Measurements from ENCODE around the gene DDR2. TPM values are rescaled to one million over a fixed set of nuclear protein-coding genes. Genes with fewer than 3 reads are reported as not detected.

Gene DDR2
- total RNA-seq, 4 donors from 2014 or later, result 76.5 to 120 (median 103) TPM

DNA sequence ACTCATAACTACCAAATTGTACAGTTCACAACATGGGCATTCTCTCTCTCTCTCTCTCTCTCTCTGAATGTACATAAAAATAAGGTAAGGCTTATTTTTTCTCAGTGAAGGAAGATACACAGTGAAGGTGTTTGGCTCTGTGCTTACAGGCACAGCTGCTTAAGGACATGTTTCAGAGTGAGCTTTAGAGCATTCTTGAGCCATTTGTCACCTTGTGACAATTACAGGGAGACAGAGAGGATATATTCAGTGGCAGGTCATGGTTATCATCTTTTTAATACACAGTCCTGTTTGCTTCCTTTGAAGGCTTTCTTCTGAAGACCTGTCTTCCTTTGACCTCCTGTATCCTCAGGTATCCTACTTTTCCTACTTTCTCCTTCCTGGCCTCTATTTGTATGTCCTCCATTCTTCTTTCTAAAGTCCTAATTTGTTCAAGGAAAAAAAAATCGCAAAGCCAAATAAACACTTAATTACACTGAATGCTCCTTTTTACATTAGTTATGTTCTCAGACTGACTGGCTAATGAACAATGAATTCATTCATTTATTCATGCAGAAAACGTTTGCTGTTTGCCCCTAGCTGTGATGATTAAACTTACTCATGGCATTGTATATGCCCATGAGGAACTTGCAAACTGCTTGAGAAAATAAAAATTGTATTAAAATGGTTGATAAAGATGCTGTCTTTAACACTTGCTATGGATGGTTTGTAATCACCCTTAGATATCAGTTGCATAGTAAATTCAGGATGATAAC is 191.7 kb downstream of the DDR2 start:
- no peak for TF ChIP-seq POLR2A (IDR thresholded peaks at IDR 0.05)
- TF ChIP-seq EP300 (IDR thresholded peaks at IDR 0.05), result no peak
- TF ChIP-seq, protein P1, sequence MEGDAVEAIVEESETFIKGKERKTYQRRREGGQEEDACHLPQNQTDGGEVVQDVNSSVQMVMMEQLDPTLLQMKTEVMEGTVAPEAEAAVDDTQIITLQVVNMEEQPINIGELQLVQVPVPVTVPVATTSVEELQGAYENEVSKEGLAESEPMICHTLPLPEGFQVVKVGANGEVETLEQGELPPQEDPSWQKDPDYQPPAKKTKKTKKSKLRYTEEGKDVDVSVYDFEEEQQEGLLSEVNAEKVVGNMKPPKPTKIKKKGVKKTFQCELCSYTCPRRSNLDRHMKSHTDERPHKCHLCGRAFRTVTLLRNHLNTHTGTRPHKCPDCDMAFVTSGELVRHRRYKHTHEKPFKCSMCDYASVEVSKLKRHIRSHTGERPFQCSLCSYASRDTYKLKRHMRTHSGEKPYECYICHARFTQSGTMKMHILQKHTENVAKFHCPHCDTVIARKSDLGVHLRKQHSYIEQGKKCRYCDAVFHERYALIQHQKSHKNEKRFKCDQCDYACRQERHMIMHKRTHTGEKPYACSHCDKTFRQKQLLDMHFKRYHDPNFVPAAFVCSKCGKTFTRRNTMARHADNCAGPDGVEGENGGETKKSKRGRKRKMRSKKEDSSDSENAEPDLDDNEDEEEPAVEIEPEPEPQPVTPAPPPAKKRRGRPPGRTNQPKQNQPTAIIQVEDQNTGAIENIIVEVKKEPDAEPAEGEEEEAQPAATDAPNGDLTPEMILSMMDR (IDR thresholded peaks at IDR 0.05), result no peak
- Histone ChIP-seq H3K4me1 (peaks cover 0 to 17% (median 7%) of the 10 kb centered on the region in 4 donors), H3K4me3 (no peak overlapping the region), H3K27me3 (peaks cover 0 to 11% of the 10 kb centered on the region in 2 donors), H3K27ac (no peak overlapping the region), H3K36me3 (no peaks in the 10 kb centered on the region), H3K9me3 (no peaks in the 10 kb centered on the region)
- 32 to 35% methylated on average over 2 of the region's 2 CpGs for WGBS, 2 donors
- DNase-seq (ENCODE audit: low spot score in 2 of 2), result no peak

DNA sequence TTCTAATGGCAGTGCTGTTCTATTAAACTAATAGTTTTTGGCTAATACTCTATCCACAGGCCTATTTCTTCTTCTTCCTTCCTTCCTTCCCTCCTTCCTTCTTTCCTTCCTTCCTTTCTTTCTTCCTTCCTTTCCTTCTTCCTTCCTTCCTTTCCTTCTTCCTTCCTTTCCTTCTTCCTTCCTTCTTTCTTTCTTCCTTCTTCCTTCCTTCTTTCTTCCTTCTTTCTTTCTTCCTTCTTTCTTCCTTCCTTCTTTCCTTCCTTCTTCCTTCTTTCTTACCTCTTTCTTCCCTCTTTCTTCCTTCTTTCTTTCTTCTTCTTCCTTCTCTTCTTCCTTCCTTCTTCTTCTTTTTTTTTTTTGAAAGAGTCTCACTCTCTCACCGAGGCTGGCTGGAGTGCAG is 197.0 kb downstream of the DDR2 start:
- Histone ChIP-seq H3K36me3 (no peaks in the 10 kb centered on the region), H3K4me3 (no peak overlapping the region), H3K9me3 (no peaks in the 10 kb centered on the region), H3K27ac (no peak overlapping the region), H3K4me1 (no peaks in the 10 kb centered on the region), H3K27me3 (no peaks in the 10 kb centered on the region)
- 96 to 100% methylated on average over 1 of the region's 1 CpG for WGBS, 2 donors
- TF ChIP-seq, protein P1 (IDR thresholded peaks at IDR 0.05), result no peak
- TF ChIP-seq POLR2A (IDR thresholded peaks at IDR 0.05) (no peak), EP300 (IDR thresholded peaks at IDR 0.05) (no peak)
- no peak for DNase-seq (ENCODE audit: low spot score in 2 of 2)

DNA sequence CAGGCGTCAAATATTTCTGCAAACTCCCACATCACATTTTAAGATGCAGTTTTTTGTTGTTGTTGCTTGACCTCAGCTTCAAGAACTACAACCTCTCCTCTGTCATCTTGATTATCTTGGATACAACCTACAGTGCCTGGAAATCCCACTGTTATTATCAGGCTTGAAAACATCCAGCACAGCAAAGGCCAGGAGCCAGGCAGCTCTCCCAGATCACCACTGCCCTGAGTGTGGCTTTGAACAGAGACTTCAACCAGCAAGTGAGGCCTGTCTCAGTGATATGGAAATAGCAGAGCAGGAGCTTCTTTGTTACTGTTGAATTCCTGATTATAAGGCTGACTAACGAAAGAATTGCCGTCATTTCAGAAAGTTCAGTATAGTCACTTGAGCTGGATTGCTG is 200.2 kb downstream of the DDR2 start:
- Histone ChIP-seq H3K27ac (no peak overlapping the region), H3K9me3 (no peaks in the 10 kb centered on the region), H3K27me3 (no peaks in the 10 kb centered on the region), H3K4me3 (no peak overlapping the region), H3K4me1 (no peaks in the 10 kb centered on the region), H3K36me3 (no peaks in the 10 kb centered on the region)
- TF ChIP-seq EP300 (IDR thresholded peaks at IDR 0.05) (no peak), POLR2A (IDR thresholded peaks at IDR 0.05) (no peak)
- TF ChIP-seq, protein P1 (IDR thresholded peaks at IDR 0.05), result no peak
- WGBS, 2 donors, result 49 to 65% methylated on average over 3 of the region's 3 CpGs
- no peak for DNase-seq (ENCODE audit: low spot score in 2 of 2)

DNA sequence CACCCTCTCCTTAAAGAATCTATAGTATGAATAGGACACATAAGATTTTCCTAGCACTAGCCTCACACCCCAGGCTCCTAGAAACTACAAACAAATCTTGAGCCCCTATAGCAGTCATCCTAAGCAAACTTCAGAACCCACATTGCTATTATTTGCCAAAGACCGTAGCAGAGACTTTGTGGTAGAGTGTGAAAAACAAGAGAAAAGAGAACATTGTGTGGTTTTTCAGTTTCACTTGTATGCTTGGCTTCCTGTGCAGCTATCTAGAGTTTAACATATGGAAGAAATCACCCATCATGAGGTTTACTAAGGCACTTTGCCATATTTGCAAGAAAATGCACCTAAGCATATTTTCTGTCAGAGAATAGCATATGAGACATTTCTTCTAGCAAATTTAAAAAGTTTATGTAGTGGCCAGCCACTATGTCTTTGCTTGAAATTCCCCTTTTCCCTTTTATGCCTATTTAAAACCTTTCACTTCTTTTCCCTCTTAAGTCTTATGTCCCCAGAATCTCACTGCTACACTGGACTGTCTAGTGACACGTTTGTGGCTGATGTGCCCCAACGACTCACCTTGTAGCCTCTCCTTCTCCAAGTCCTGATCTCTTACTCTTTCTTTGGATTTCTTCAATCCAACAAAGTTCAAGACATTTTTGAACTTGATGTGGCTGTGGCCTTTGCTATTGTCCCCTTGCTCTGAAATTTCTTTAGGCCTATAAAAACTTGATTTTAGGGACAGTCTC is 203.1 kb downstream of the DDR2 start:
- Histone ChIP-seq H3K4me1 (no peaks in the 10 kb centered on the region), H3K27me3 (no peaks in the 10 kb centered on the region), H3K4me3 (no peak overlapping the region), H3K36me3 (no peaks in the 10 kb centered on the region), H3K27ac (no peak overlapping the region), H3K9me3 (peaks cover 0 to 16% (median 2%) of the 10 kb centered on the region in 4 donors)
- DNase-seq (ENCODE audit: low spot score in 2 of 2), result no peak
- WGBS, 2 donors, result 51 to 60% methylated on average over 3 of the region's 3 CpGs
- no peak for TF ChIP-seq POLR2A (IDR thresholded peaks at IDR 0.05)
- TF ChIP-seq, protein P1 (IDR thresholded peaks at IDR 0.05), result no peak
- no peak for TF ChIP-seq EP300 (IDR thresholded peaks at IDR 0.05)

Small RNA genes within 50 kb of the gene (small RNA-seq; reads per million reads assigned to genes)
- gene RN7SL861P, result not detected

Other genes starting within 250 kb of the DDR2 start
- gene SH2D1B, start 220.3 kb upstream of the DDR2 start, total RNA-seq, result not detected
- 10 to 100 TPM; 36.1 to 56.9 (median 49.2) TPM for gene UHMK1, start 134.6 kb upstream of the DDR2 start, total RNA-seq
- 100 to 1,000 TPM in 2 of 4 donors, 10 to 100 TPM in 2; 93.9 to 194 (median 113) TPM for gene UAP1, start 70.7 kb upstream of the DDR2 start, total RNA-seq
- gene HSD17B7, start 158.2 kb downstream of the DDR2 start, total RNA-seq, result 10 to 100 TPM; 12.4 to 23.7 (median 19.8) TPM
- 1 to 10 TPM in 1 of 4 donors, under 1 TPM in 1, not detected in 2; 0.66 to 1.3 TPM for gene CCDC190, start 228.7 kb downstream of the DDR2 start, total RNA-seq